Upper lobe of left lung (tissue), 6 donors: ENCODE data around the gene MBNL2. TPM values are rescaled to one million over a fixed set of nuclear protein-coding genes. Genes with fewer than 3 reads are reported as not detected.

ENCODE experiments used
- ATAC-seq, 2 donors: fragments of 200-7000 bp; cut with Tn5 transposase; one replicate each; pipeline ENCODE4 v1.9.1; 2022; ENCODE audit warnings: mild to moderate bottlenecking in 2 of 2, moderate library complexity in 2 of 2; ENCODE audit not compliant: low FRiP score in 2 of 2
- DNase-seq, 2 donors: peaks; one replicate each; pipeline ENCODE4 v3.0.0-alpha.2; 2019 to 2020
- H3K27ac ChIP-seq, 4 donors: fragments of 200-600 bp; sonication (generic); one replicate each; pipeline ENCODE4 v1.5.1; 2016 to 2019
- H3K27me3 ChIP-seq, 4 donors: fragments of 200-600 bp; sonication (generic); one replicate each; pipeline ENCODE4 v1.5.1; 2017 to 2019
- H3K36me3 ChIP-seq, 4 donors: fragments of 200-600 bp; sonication (generic); one replicate each; pipeline ENCODE4 v1.5.1; 2016 to 2019
- H3K4me1 ChIP-seq, 4 donors: fragments of 200-600 bp; sonication (generic); one replicate each; pipeline ENCODE4 v1.5.1; 2018 to 2019
- H3K4me3 ChIP-seq, 4 donors: fragments of 200-600 bp; sonication (generic); one replicate each; pipeline ENCODE4 v1.5.1; 2017 to 2019; ENCODE audit warnings: mild to moderate bottlenecking in 2 of 4, moderate library complexity in 1 of 4
- H3K9me3 ChIP-seq, 4 donors: fragments of 200-600 bp; sonication (generic); one replicate each; pipeline ENCODE4 v1.5.1; 2018 to 2019
- EP300 ChIP-seq, 4 donors: sonication (generic); formaldehyde crosslinking; IDR thresholded peaks; one replicate each; pipeline ENCODE4 v1.5.1; 2017; ENCODE audit warnings: antibody characterized with exemption in 4 of 4, control low read depth in 2 of 4
- POLR2A ChIP-seq, 4 donors: fragments of 450-650 bp; IDR thresholded peaks; one replicate each; pipeline ENCODE4 v1.5.1; 2016 to 2017; ENCODE audit warnings: antibody characterized with exemption in 4 of 4, mild to moderate bottlenecking in 2 of 4
- POLR2AphosphoS5 ChIP-seq, 2 donors: sonication (generic); formaldehyde crosslinking; IDR thresholded peaks; one replicate each; pipeline ENCODE4 v1.5.1; 2017; ENCODE audit warnings: antibody characterized with exemption in 2 of 2
- whole genome bisulfite sequencing, 2 donors: methylation state at CpG; one replicate each; pipeline ENCODE4 v1.1.5; 2017 to 2018; 5-methylcytosine and 5-hydroxymethylcytosine counted together
- total RNA-seq, 6 donors: library from RNA; depleted of rRNA in 4 of 6; stranded (reverse); fragments of >200 nt in 4 of 6; gene quantifications; one replicate each; pipeline versions ENCODE4 v1.1.0 to v1.2.1, GENCODE V29; 2016 to 2021
- TF ChIP-seq, protein P1 (sequence below), 6 experiments: fragments of 450-650 bp in 4 of 6; fragments of 200-600 bp in 2 of 6; sonication (generic) in 2 of 6; IDR thresholded peaks; one replicate each; pipeline ENCODE4 v1.5.1; 2016 to 2019; ENCODE audit warnings: antibody characterized with exemption in 6 of 6
- donor health status: DM: no; HTN: no; CAD: no; lungs with moderate emphysema.
- donor health status: DM: no; HTN: yes; CAD: no; lungs with severe emphysema.

The MBNL2 gene
- total RNA-seq, 6 donors from 2014 or later, result 40.9 to 78.4 (median 51.3) TPM

DNA sequence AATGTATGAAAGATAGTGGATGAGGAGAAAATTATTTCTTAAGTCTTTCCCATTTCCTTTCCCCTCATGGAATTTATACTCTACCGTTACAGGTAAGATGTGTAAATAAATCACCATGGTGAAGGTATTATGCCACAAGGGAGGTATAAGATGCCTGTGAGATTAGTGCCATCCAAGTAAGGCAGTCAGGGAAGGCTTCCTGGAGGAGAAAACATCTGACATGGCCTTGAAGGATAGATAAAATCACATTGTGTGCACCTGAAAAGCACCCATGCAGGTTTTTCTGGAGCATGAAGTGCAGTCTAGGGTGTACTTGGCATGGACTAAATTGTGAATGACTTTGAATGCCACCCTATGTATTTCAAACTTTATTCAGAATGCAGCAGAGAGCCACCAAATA is 15.3 kb downstream of the MBNL2 start:
- no peaks in the 10 kb centered on the region for H3K36me3 ChIP-seq
- no peak overlapping the region for H3K4me3 ChIP-seq
- ATAC-seq, result no peak
- WGBS, 2 donors, result 68 to 82% methylated on average over 1 of the region's 1 CpG
- H3K4me1 ChIP-seq, result peaks cover 82 to 86% (median 84%) of the 10 kb centered on the region in 4 donors
- TF ChIP-seq POLR2AphosphoS5 (IDR thresholded peaks at IDR 0.05) (no peak), POLR2A (IDR thresholded peaks at IDR 0.05) (no peak), EP300 (IDR thresholded peaks at IDR 0.05) (no peak)
- TF ChIP-seq, protein P1, sequence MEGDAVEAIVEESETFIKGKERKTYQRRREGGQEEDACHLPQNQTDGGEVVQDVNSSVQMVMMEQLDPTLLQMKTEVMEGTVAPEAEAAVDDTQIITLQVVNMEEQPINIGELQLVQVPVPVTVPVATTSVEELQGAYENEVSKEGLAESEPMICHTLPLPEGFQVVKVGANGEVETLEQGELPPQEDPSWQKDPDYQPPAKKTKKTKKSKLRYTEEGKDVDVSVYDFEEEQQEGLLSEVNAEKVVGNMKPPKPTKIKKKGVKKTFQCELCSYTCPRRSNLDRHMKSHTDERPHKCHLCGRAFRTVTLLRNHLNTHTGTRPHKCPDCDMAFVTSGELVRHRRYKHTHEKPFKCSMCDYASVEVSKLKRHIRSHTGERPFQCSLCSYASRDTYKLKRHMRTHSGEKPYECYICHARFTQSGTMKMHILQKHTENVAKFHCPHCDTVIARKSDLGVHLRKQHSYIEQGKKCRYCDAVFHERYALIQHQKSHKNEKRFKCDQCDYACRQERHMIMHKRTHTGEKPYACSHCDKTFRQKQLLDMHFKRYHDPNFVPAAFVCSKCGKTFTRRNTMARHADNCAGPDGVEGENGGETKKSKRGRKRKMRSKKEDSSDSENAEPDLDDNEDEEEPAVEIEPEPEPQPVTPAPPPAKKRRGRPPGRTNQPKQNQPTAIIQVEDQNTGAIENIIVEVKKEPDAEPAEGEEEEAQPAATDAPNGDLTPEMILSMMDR (IDR thresholded peaks at IDR 0.05), result no peak
- DNase-seq, result no peak
- H3K9me3 ChIP-seq, result no peaks in the 10 kb centered on the region
- H3K27ac ChIP-seq, result peak overlapping the region in 1 of 4 donors; percentile 46
- no peaks in the 10 kb centered on the region for H3K27me3 ChIP-seq

DNA sequence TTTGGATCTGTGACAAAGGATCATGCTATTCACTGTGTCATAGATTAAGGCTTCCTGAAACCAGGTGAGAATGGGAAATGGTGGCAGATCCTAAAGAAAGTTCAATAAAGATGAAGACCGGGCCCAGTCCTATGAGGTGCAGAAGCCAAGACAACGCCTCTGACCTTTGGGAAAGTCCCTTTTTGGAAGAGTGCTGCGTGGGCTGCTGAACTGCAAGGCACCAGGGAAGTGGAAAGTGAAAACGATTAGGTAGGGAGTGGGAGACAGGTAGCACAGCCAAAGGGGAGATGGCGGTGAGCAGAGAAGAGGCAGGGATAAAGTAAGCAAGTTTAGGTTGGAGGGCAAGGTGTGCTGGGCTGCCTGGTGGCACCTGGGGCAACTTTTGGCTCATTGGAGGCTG is 16.3 kb downstream of the MBNL2 start:
- Histone ChIP-seq H3K4me3 (no peak overlapping the region), H3K27ac (peak overlapping the region in 3 of 4 donors; percentile 27 to 80 (median 40)), H3K9me3 (no peaks in the 10 kb centered on the region), H3K36me3 (no peaks in the 10 kb centered on the region), H3K4me1 (peaks cover 84 to 93% (median 90%) of the 10 kb centered on the region in 4 donors), H3K27me3 (no peaks in the 10 kb centered on the region)
- WGBS, 2 donors, result 82 to 83% methylated on average over 5 of the region's 5 CpGs
- no peak for ATAC-seq
- TF ChIP-seq EP300 (IDR thresholded peaks at IDR 0.05), result no peak
- TF ChIP-seq, protein P1 (IDR thresholded peaks at IDR 0.05), result no peak
- TF ChIP-seq POLR2AphosphoS5 (IDR thresholded peaks at IDR 0.05), result no peak
- no peak for TF ChIP-seq POLR2A (IDR thresholded peaks at IDR 0.05)
- DNase-seq, result no peak

DNA sequence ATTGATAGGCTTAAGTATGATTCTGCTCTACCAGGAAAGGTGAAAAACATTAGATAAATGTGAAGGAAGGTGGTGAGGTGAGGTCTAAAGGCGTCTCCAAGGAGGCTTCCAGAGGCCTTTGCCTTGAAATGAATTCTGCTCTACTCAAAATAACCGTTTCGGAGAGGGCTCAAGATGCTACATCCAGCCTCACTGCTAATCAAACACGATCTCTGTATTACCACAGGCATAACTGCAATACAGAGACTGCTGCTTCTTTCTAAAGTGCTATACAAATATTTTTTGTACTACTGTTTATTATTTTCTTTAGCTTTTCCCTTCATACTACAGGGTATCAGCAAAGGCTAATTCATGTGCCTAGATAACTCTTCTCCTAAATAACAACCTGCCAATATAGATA is 16.8 kb downstream of the MBNL2 start:
- no peak for DNase-seq
- peaks cover 85 to 92% (median 90%) of the 10 kb centered on the region in 4 donors for H3K4me1 ChIP-seq
- no peaks in the 10 kb centered on the region for H3K27me3 ChIP-seq
- no peak overlapping the region for H3K4me3 ChIP-seq
- TF ChIP-seq POLR2A (IDR thresholded peaks at IDR 0.05), result no peak
- TF ChIP-seq POLR2AphosphoS5 (IDR thresholded peaks at IDR 0.05), result no peak
- no peak for TF ChIP-seq EP300 (IDR thresholded peaks at IDR 0.05)
- TF ChIP-seq, protein P1 (IDR thresholded peaks at IDR 0.05), result no peak
- no peaks in the 10 kb centered on the region for H3K36me3 ChIP-seq
- H3K9me3 ChIP-seq, result no peaks in the 10 kb centered on the region
- ATAC-seq, result no peak
- H3K27ac ChIP-seq, result peak overlapping the region in 3 of 4 donors; percentile 27 to 80 (median 40)
- 70 to 78% methylated on average over 4 of the region's 4 CpGs for WGBS, 2 donors

DNA sequence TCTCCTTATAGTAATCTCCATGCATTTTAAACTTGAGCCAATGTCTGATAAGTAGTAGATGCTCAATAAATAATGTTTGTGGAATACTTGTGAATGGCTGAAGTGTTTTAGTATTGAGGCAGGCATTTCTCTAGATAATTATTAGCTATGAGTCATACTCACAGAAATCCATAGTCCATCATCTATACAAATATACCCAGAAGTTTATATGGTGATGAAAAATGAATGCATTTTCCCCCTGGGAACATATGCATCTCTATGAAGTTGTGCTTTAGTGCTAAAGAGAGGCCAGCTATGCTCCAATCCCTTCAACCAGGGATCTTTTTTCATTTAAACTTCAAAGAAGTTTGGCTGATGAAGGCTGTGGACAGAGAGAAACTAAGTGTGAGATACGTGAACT is 17.2 kb downstream of the MBNL2 start:
- no peaks in the 10 kb centered on the region for H3K9me3 ChIP-seq
- WGBS, 2 donors, result 64 to 84% methylated on average over 1 of the region's 1 CpG
- TF ChIP-seq POLR2A (IDR thresholded peaks at IDR 0.05), result no peak
- no peak for TF ChIP-seq POLR2AphosphoS5 (IDR thresholded peaks at IDR 0.05)
- TF ChIP-seq, protein P1 (IDR thresholded peaks at IDR 0.05), result no peak
- no peaks in the 10 kb centered on the region for H3K27me3 ChIP-seq
- peak overlapping the region in 3 of 4 donors; percentile 25 to 80 (median 65) for H3K27ac ChIP-seq
- H3K4me3 ChIP-seq, result no peak overlapping the region
- no peak for ATAC-seq
- no peak for DNase-seq
- peaks cover 85 to 92% (median 87%) of the 10 kb centered on the region in 4 donors for H3K4me1 ChIP-seq
- no peaks in the 10 kb centered on the region for H3K36me3 ChIP-seq
